CD14-positive monocyte (primary cell): Measurements from ENCODE around the gene ITM2B. TPM values are rescaled to one million over a fixed set of nuclear protein-coding genes. Genes with fewer than 3 reads are reported as not detected.

Experiments
- DNase-seq, 3 donors: peaks; one replicate each; pipeline ENCODE4 v3.0.0-alpha.2; 2011 to 2022
- H2AFZ ChIP-seq: 2 replicates; pipeline ENCODE4 v1.6.0; 2012; ENCODE audit warnings: mild to moderate bottlenecking, low read depth, low read length, inconsistent platforms; ENCODE audit not compliant: insufficient read depth, poor library complexity, severe bottlenecking
- H3K27ac ChIP-seq, 2 donors: 1 replicate in 1 of 2; 2 replicates in 1 of 2; pipeline ENCODE4 v1.5.1; 2012 to 2013; ENCODE audit warnings: low read length in 2 of 2, control low read depth in 1 of 2, inconsistent platforms in 1 of 2, low read depth in 1 of 2, mild to moderate bottlenecking in 1 of 2
- H3K27me3 ChIP-seq, 2 donors: one replicate each; pipeline versions ENCODE4 v1.6.0 to v1.6.1; 2011 to 2013; ENCODE audit warnings: low read length in 2 of 2; ENCODE audit not compliant: control insufficient read depth in 2 of 2, insufficient read depth in 2 of 2
- H3K36me3 ChIP-seq, 2 donors: replicated peaks in 1 of 2; 1 replicate in 1 of 2; 2 replicates in 1 of 2; pipeline versions ENCODE4 v1.5.1 to v1.6.1; 2012 to 2013; ENCODE audit warnings: low read length in 2 of 2, control low read depth in 1 of 2, inconsistent platforms in 1 of 2, mild to moderate bottlenecking in 1 of 2; ENCODE audit not compliant: insufficient read depth in 2 of 2, control insufficient read depth in 1 of 2
- H3K4me1 ChIP-seq, 2 donors: 1 replicate in 1 of 2; 2 replicates in 1 of 2; pipeline versions ENCODE4 v1.5.1 to v1.6.1; 2012 to 2013; ENCODE audit warnings: low read length in 2 of 2, control low read depth in 1 of 2, inconsistent platforms in 1 of 2, mild to moderate bottlenecking in 1 of 2, moderate library complexity in 1 of 2; ENCODE audit not compliant: insufficient read depth in 2 of 2, control insufficient read depth in 1 of 2
- H3K4me2 ChIP-seq: replicated peaks from 2 replicates; pipeline ENCODE3; 2012; ENCODE audit warnings: low read length, moderate library complexity, mild to moderate bottlenecking; ENCODE audit not compliant: poor library complexity, severe bottlenecking; ENCODE audit errors: extremely low read depth
- H3K4me3 ChIP-seq, 3 experiments: fragments of 200-600 bp in 1 of 3; sonication (generic) in 1 of 3; replicated peaks in 1 of 3; 1 replicate in 2 of 3; 2 replicates in 1 of 3; pipeline ENCODE4 v1.5.1; 2011 to 2013; ENCODE audit warnings: low read length in 3 of 3, mild to moderate bottlenecking in 3 of 3, control low read depth in 2 of 3, low read depth in 2 of 3, inconsistent platforms in 1 of 3, moderate library complexity in 1 of 3
- H3K79me2 ChIP-seq: 2 replicates; pipeline ENCODE4 v1.6.0; 2012; ENCODE audit warnings: mild to moderate bottlenecking, control low read depth, inconsistent platforms, low read length, moderate library complexity; ENCODE audit not compliant: insufficient read depth
- H3K9ac ChIP-seq: 2 replicates; pipeline ENCODE4 v1.6.0; 2017; ENCODE audit warnings: low read length, mild to moderate bottlenecking; ENCODE audit not compliant: insufficient read depth, poor library complexity, severe bottlenecking
- H3K9me3 ChIP-seq, 2 donors: replicated peaks in 1 of 2; 1 replicate in 1 of 2; 2 replicates in 1 of 2; pipeline versions ENCODE4 v1.5.1 to v1.6.1; 2012 to 2013; ENCODE audit warnings: low read length in 2 of 2, control low read depth in 1 of 2; ENCODE audit not compliant: control insufficient read depth in 1 of 2, insufficient read depth in 1 of 2
- H4K20me1 ChIP-seq: 2 replicates; pipeline ENCODE4 v1.6.0; 2012; ENCODE audit warnings: mild to moderate bottlenecking, low read length, control low read depth, moderate library complexity; ENCODE audit not compliant: insufficient read depth
- H3K27ac Mint-ChIP-seq, 7 donors: one replicate each; pipeline ENCODE4 v1.8.0; 2020; ENCODE audit warnings: mild to moderate bottlenecking in 7 of 7, mixed read lengths in 7 of 7, moderate library complexity in 6 of 7, inconsistent platforms in 2 of 7
- H3K27me3 Mint-ChIP-seq, 3 donors: one replicate each; pipeline ENCODE4 v1.8.0; 2021 to 2022; ENCODE audit warnings: low read depth in 3 of 3, mild to moderate bottlenecking in 3 of 3, mixed read lengths in 3 of 3, moderate library complexity in 3 of 3, inconsistent platforms in 1 of 3
- H3K36me3 Mint-ChIP-seq, 2 donors: one replicate each; pipeline ENCODE4 v1.8.0; 2020; ENCODE audit warnings: mixed read lengths in 2 of 2, inconsistent platforms in 1 of 2, mild to moderate bottlenecking in 1 of 2
- H3K4me1 Mint-ChIP-seq: one replicate; pipeline ENCODE4 v1.8.0; 2020; ENCODE audit warnings: mild to moderate bottlenecking, mixed read lengths
- H3K4me3 Mint-ChIP-seq, 2 donors: one replicate each; pipeline ENCODE4 v1.8.0; 2020; ENCODE audit warnings: mild to moderate bottlenecking in 2 of 2, mixed read lengths in 2 of 2, moderate library complexity in 1 of 2
- H3K9me3 Mint-ChIP-seq, 7 donors: one replicate each; pipeline ENCODE4 v1.8.0; 2020 to 2022; ENCODE audit warnings: mixed read lengths in 7 of 7, mild to moderate bottlenecking in 6 of 7, moderate library complexity in 6 of 7, inconsistent platforms in 2 of 7
- WGBS: methylation state at CpG from one replicate; pipeline ENCODE4 v1.1.5; 2013; ENCODE audit warnings: missing lambda C conversion rate; ENCODE audit not compliant: insufficient coverage; 5-methylcytosine and 5-hydroxymethylcytosine counted together
- intact Hi-C, 2 donors: fragments of 100-400 bp; cut with micrococcal nuclease; formaldehyde crosslinking; loops; one replicate each; pipeline versions ENCODE4 v1.15.0 to v1.15.1; 2023
- polyA plus RNA-seq, 3 donors: library from polyadenylated mRNA; depleted of rRNA in 1 of 3; unstranded in 2 of 3; stranded (reverse) in 1 of 3; fragments of 300-500 nt in 2 of 3; fragments of >200 nt in 1 of 3; fragmentation: Illumina TruSeq in 2 of 3; gene quantifications; 1 replicate in 2 of 3; 2 replicates in 1 of 3; pipeline ENCODE4 v1.2.3, GENCODE V29; 2012 to 2021
- TF ChIP-seq, protein P1 (sequence below): fragments of 200-600 bp; IDR thresholded peaks from one replicate; pipeline ENCODE4 v1.8.0; 2022; ENCODE audit warnings: antibody characterized with exemption, mild to moderate bottlenecking

The ITM2B gene
- polyA plus RNA-seq, 3 donors, result 702 to 1,657 (median 1,502) TPM

DNA sequence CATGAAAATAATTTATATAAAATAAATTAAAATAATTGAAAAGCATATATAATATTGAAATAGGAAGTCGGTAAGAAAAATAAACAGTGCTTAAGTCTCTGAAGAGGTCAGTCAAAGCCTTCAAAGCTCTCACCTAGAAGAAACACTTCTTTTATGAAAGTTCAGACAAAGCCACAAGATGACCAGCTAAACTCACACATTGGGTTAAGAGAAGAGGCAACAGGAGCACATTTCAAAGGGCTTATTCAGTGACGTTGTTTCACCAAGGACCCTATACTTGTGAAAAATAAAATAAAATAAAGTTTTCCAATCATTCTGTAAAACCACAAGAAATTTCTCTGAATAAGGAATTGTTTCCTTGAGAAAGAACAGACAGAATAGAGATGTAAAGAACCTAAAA lies 2.5 kb upstream of the ITM2B start:
- H2AFZ ChIP-seq, result no peak overlapping the region

DNA sequence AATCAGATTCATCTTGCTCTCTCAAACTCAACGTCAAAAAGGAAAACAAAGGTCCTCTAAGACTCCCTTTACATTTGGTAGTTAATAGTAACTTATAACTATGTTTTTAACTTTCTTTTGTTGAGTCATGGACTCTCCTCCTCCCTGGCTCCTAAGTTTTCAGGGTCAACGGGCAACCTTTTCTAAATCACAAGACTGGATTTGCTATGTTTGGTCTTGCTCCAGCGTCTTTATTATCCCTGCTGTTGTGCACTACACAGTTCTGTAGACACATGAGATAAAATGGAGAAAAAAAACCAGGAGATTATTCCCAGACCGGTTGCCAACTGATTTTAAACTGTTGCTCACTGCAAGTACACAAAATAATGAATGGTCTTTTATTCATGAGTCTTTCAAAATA lies 1.9 kb upstream of the ITM2B start:
- peaks cover 2 to 8% (median 4%) of the 10 kb centered on the region in 3 donors for H3K27me3 Mint-ChIP-seq
- intact Hi-C loops, result loop anchor here (5.0 kb wide), 3 partner anchors 69 to 104 kb away; partner anchors contain the start of gene RB1 (in 1 of the 2)
- Histone ChIP-seq H2AFZ (no peak overlapping the region), H3K9me3 (no peaks in the 10 kb centered on the region), H3K4me2 (no peak overlapping the region), H3K4me1 (peaks cover 20 to 23% of the 10 kb centered on the region in 2 donors), H3K4me3 (no peak overlapping the region), H3K36me3 (no peaks in the 10 kb centered on the region), H3K27ac (no peak overlapping the region), H3K9ac (no peak overlapping the region), H4K20me1 (peaks cover 8% of the 10 kb centered on the region), H3K27me3 (no peaks in the 10 kb centered on the region), H3K79me2 (peaks cover 36% of the 10 kb centered on the region)
- 100% methylated on average over 1 of the region's 4 CpGs for WGBS
- no peak overlapping the region for H3K27ac Mint-ChIP-seq
- TF ChIP-seq, protein P1, sequence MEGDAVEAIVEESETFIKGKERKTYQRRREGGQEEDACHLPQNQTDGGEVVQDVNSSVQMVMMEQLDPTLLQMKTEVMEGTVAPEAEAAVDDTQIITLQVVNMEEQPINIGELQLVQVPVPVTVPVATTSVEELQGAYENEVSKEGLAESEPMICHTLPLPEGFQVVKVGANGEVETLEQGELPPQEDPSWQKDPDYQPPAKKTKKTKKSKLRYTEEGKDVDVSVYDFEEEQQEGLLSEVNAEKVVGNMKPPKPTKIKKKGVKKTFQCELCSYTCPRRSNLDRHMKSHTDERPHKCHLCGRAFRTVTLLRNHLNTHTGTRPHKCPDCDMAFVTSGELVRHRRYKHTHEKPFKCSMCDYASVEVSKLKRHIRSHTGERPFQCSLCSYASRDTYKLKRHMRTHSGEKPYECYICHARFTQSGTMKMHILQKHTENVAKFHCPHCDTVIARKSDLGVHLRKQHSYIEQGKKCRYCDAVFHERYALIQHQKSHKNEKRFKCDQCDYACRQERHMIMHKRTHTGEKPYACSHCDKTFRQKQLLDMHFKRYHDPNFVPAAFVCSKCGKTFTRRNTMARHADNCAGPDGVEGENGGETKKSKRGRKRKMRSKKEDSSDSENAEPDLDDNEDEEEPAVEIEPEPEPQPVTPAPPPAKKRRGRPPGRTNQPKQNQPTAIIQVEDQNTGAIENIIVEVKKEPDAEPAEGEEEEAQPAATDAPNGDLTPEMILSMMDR, result no peak
- no peak for DNase-seq
- H3K4me3 Mint-ChIP-seq, result no peak overlapping the region
- H3K36me3 Mint-ChIP-seq, result peaks cover 12 to 13% of the 10 kb centered on the region in 2 donors
- H3K9me3 Mint-ChIP-seq, result no peaks in the 10 kb centered on the region
- peaks cover 21% of the 10 kb centered on the region for H3K4me1 Mint-ChIP-seq

More for the DNA sequence above, 2.5 kb upstream of the ITM2B start:
- Histone ChIP-seq H3K27me3 (no peaks in the 10 kb centered on the region), H3K79me2 (peaks cover 31% of the 10 kb centered on the region), H3K27ac (no peak overlapping the region), H4K20me1 (peaks cover 3% of the 10 kb centered on the region), H3K36me3 (no peaks in the 10 kb centered on the region), H3K4me3 (no peak overlapping the region), H3K9ac (no peak overlapping the region), H3K4me2 (no peak overlapping the region), H3K4me1 (peaks cover 14 to 18% of the 10 kb centered on the region in 2 donors), H3K9me3 (no peaks in the 10 kb centered on the region)
- H3K27me3 Mint-ChIP-seq, result peaks cover 2 to 8% (median 4%) of the 10 kb centered on the region in 3 donors
- H3K4me1 Mint-ChIP-seq, result peaks cover 15% of the 10 kb centered on the region
- no peaks in the 10 kb centered on the region for H3K9me3 Mint-ChIP-seq
- H3K27ac Mint-ChIP-seq, result no peak overlapping the region
- intact Hi-C loops, result loop anchor here (5.0 kb wide), 3 partner anchors 68 to 103 kb away; partner anchors contain the start of gene RB1 (in 1 of the 2)
- WGBS, result no CpG with 5 or more reads among the region's 2 CpGs
- DNase-seq, result no peak
- TF ChIP-seq, protein P1, result no peak
- no peak overlapping the region for H3K4me3 Mint-ChIP-seq
- H3K36me3 Mint-ChIP-seq, result peaks cover 7% of the 10 kb centered on the region in 2 donors
